EH (cell line): Measurements from ENCODE around the gene CSMD2.
A peak's percentile ranks its signal among the peaks of the same experiment; 100 is the strongest.

Source experiments
- DNase-seq: peaks from one replicate; pipeline ENCODE4 v3.0.0-alpha.2; 2015; ENCODE audit warnings: low read depth

Gene CSMD2

DNA sequence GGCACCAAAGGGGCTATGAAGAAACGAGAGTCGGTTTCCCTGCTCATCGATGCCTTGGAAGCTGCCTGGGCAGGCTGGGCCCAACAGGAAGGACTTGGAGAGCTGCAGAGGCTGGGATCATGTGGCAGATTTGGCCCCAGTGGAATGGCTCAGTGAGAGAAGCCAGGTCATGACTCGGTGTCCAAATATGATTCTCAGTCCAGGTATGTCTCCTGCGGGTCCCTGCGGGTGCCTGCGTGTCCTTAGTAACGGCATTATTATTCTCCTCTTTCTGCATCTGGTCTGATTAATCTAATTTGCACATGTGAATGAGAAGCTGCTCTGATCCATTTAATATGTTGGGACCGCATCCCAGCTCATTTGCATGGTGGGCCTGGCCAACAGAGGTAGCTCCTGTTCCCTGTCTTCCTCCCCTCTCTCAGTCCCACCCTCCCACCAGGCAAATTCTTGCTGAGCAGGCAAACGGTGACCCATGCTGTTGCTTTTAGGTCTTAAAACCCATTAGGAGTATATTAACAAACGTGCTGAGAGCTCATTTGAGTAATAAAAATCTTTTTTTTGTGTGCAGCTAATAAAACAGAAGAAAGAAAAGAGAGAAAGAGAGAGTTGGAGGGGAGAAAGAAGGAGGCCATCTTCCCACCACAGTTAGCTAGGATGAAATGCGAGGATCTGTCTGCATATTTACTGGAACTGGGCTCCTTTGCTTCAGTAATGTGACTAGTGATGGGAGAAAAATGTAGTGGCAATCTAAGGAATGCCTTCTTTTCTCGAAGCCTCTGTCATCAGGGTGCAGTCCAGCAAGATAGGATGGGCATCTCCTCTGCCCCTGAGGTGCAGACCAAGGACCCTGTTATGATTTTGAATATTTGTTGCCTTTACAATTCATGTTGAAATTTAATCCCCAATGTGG, 167.6 kb downstream of the CSMD2 start:
- peak; percentile 31 for DNase-seq

DNA sequence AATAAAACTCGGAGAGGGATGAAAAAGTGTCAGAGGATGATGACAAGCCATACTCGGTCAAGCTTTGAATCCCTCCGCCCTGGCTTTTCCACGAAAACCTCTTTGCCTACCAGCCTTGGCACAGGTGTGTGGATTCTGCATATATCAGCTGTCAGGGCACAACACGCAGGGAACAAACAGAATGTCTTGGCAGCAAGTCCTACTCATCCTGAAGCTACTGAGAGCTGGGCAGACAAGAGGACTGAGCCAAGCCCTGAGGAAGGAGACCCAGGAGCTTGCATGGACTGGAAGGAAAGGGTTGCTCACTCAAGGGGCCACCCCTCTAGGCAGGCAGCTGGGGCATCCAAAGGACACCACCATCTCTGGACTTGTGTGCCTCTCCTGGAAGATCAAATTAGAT, 168.7 kb downstream of the CSMD2 start:
- no peak for DNase-seq

DNA sequence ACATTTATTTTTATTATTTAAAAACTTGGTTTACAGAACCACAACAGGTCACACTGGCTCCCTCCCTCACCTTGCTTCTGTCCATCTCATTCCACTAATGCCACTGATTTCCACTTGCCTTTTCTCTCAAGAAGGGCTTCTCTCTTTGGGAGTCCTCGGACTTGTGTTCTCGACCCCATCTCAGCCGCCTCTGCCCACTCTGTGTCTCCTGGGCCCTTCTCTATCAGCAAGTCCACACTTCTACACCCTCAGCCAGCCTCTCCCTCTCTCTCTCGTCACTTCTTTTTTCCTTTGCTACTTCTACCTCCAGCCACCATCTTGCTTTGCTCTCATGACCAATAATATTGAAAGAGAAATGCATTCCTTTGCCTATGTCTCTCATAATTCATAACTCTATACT, 171.7 kb downstream of the CSMD2 start:
- no peak for DNase-seq

- DNase-seq, result no peak
Observed at GRCh38 chr1:33990281-33990680, 174.7 kb downstream of the CSMD2 start.

- DNase-seq, result no peak
Observed at GRCh38 chr1:33988161-33988560, 176.9 kb downstream of the CSMD2 start.

- peak; percentile 70 for DNase-seq
Observed at GRCh38 chr1:33986390-33987095, 178.5 kb downstream of the CSMD2 start.

GRCh38 chr1:33985656-33986055, 179.4 kb downstream of the CSMD2 start:
- peak; percentile 69 for DNase-seq

GRCh38 chr1:33984906-33985565, 180.0 kb downstream of the CSMD2 start:
- DNase-seq, result peak; percentile 76

DNA sequence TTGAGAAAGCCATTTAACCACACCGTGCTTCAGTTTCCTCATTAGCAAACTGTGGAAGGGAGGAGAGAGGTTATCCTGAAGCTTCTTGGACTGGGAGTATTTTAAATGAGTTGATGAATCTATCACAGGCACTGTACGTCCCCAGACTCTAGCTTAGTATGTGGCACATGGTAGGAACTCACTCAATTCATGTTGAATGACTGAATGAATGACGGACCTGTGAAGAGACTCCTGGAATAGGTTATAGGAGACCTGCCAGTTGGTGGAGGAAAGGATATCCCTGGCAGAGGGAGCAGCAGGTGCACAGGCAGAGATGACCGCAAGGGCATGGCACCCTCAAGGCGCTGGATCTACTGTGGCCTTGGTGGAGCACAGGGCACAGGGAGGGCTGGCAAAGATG, 182.6 kb downstream of the CSMD2 start:
- no peak for DNase-seq

DNA sequence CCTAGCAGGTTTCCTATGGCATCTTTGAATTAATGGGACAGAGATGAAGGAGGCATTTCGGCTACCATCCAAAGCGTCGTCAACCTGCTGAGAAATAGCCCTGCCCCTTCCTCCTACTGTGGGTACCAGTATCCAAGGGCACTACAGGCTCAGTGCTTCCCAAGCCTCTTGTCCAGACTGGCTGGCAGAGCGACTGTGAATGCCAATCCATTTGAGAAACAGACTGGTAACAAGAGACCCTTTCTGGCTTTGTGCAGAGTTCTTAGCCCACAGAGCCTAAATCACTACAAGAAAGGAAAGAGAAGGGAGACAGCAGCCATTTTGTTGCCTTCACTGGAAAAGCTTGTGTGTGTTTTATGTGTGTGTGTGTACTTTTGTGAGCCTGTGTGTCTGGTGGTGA, 185.7 kb downstream of the CSMD2 start:
- no peak for DNase-seq

- DNase-seq, result no peak
Observed at GRCh38 chr1:33975961-33976360, 189.1 kb downstream of the CSMD2 start.

GRCh38 chr1:33973799-33974545, 191.1 kb downstream of the CSMD2 start:
- DNase-seq, result no peak

DNA sequence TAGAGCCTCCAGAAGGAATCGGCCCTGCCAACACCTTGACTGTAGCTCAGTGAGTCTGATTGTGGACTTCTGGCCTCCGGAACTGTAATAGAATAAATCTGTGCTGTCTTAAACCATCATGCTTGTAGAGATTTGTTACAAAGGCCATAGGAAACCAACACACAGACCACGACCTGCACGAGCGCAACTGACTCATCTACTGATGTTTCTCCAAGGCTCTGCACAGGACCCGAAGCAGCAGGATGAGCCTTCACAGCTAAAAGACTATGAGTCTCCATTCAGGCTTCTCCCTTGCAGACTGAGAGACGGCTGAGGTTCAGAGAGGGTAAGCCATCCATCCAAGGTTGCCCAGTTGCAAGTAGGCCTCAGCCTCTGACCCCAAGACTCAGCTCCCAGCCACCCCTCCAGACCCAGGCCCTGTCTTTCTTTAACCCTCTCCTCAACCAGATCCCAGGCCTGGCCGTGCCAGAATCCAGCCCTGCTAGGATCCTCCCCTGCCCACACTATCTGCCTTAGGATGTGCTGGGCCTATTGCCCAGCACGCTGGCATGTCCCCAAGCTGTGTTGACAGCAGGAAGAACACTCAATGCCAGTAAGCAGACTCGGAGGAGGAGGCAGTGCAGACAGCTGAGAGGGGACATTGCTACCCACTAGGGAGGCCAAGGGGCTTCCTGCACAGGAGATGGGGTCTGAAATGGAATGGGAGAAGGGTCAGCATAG, 192.2 kb downstream of the CSMD2 start:
- peak; percentile 19 for DNase-seq

- no peak for DNase-seq
Observed at GRCh38 chr1:33971913-33972312, 193.1 kb downstream of the CSMD2 start.

GRCh38 chr1:33971018-33971710, 193.9 kb downstream of the CSMD2 start:
- peak; percentile 44 for DNase-seq

DNA sequence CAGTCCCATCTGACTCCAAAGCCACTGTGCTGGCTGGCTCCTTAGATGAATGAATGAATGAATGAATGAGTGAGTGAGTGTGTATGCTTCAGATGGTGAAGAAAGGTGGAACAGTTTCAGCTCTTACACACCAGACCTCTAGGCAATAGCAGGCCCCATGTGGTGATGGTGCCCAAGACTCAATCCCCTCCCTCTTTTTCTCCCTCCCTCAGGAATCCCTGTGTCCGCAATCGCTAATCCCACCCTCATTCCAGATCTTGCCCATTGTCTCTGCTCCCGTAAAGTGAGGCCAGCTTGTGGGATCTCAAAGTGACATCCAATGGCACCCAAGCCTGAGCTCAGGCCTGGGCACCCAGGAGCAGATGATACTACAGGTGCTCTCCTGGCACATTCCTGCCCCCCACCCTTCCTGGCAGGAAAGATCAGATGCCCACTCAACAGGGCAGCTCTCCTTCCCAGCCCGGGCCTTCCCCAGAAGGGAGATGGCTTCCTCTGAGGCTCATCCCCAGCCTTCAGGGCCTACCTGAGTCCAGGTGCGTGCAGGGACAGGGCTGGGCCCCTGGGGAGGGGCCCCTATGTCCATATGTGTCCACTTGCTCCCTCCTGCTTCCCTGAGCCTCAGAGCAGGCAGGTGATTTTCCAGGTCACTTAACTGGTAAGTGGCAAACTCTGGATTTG, 194.7 kb downstream of the CSMD2 start:
- no peak for DNase-seq

GRCh38 chr1:33966346-33967141, 198.5 kb downstream of the CSMD2 start:
- peak; percentile 11 for DNase-seq

GRCh38 chr1:33965086-33965485, 199.9 kb downstream of the CSMD2 start:
- DNase-seq, result peak; percentile 22

DNA sequence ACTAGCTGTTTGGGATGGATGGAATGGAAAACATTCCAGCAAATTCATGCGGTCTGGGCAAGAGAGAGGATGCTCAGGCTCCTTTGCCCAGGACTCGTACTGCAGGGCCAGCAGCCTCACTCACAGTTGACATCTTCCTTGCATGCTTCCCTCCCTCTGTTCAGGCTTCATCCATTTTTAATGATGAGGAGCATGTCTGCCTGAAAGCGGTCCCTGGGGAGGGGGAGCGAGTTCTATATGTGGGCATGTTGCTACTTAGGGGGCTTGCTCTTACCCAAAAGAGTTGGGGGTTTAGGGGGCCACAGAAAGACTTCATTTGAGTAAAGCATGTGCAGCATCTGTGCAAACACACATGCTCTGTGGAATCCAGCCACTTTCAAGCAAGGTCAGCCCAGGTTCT, 203.0 kb downstream of the CSMD2 start:
- DNase-seq, result no peak
